ENCODE results near the gene RSAD1.
A peak's percentile ranks its signal among the peaks of the same experiment; 100 is the strongest.

RSAD1 gene

GRCh38 chr17:50440172-50440837 is 38.4 kb upstream of the RSAD1 start:
- no peak for DNase-seq (ENCODE audit: low read depth)
- H3K4me3 ChIP-seq (replicated peaks; ENCODE audit: low read depth, low read length), result no peak overlapping the region
- no peak for TF ChIP-seq CTCF (IDR thresholded peaks at IDR 0.05; ENCODE audit: low read length, missing control alignments)

- DNase-seq (ENCODE audit: low read depth), result no peak
- no peak overlapping the region for H3K4me3 ChIP-seq (replicated peaks; ENCODE audit: low read depth, low read length)
- no peak for TF ChIP-seq CTCF (IDR thresholded peaks at IDR 0.05; ENCODE audit: low read length, missing control alignments)
These were observed 37.5 kb upstream of the RSAD1 start for GRCh38 chr17:50440838-50441829.

GRCh38 chr17:50443505-50443974 is 35.1 kb upstream of the RSAD1 start:
- DNase-seq (ENCODE audit: low read depth), result peak; percentile 27
- H3K4me3 ChIP-seq (replicated peaks; ENCODE audit: low read depth, low read length), result no peak overlapping the region
- no peak for TF ChIP-seq CTCF (IDR thresholded peaks at IDR 0.05; ENCODE audit: low read length, missing control alignments)

- no peak for DNase-seq (ENCODE audit: low read depth)
- no peak for TF ChIP-seq CTCF (IDR thresholded peaks at IDR 0.05; ENCODE audit: low read length, missing control alignments)
- no peak overlapping the region for H3K4me3 ChIP-seq (replicated peaks; ENCODE audit: low read depth, low read length)
These were observed 33.6 kb upstream of the RSAD1 start for GRCh38 chr17:50444841-50445715.

GRCh38 chr17:50445730-50446325 is 32.8 kb upstream of the RSAD1 start:
- no peak for TF ChIP-seq CTCF (IDR thresholded peaks at IDR 0.05; ENCODE audit: low read length, missing control alignments)
- DNase-seq (ENCODE audit: low read depth), result no peak
- no peak overlapping the region for H3K4me3 ChIP-seq (replicated peaks; ENCODE audit: low read depth, low read length)
